ENCODE results near the gene EBNA1BP2. TPM values are rescaled to one million over a fixed set of nuclear protein-coding genes. Genes with fewer than 3 reads are reported as not detected.

EBNA1BP2 gene
- polyA plus RNA-seq, 1 donor from 2014 or later: 102 TPM

DNA sequence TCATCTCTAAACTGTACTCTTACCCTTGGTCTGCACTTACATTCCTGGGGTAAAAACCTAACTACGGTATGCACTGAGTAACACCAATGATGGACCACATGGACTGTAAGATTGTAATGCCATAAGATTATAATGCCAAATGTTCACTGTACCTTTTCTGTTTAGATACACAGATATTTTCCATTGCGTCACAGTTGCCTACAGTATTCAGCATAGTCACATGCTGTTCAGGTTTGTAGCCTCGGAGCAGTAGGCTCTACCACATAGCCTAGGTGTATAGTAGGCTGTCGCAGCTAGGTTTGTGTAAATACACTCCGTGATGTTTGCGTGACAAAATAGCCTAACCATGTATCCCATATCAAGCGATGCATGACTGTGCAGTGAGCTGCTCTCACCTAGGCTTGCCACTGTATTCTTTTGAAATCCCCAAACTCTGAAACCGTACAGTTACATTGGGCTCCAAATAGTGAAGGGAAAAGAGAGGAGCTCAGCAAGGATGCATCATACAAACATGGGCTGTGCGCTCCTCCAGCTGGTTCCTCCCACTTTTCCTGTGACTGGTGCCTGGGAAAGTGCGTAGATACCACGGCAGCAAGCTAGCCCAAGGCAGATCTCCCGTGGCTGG lies 35.3 kb upstream of the EBNA1BP2 start:
- Histone ChIP-seq H3K27ac (ENCODE audit: low read length) (no peak overlapping the region), H3K27me3 (ENCODE audit: insufficient read depth, low read depth, low read length) (no peaks in the 10 kb centered on the region), H3K36me3 (ENCODE audit: insufficient read depth, low read length) (no peaks in the 10 kb centered on the region), H3K79me2 (replicated peaks; ENCODE audit: insufficient read depth, low read length) (no peaks in the 10 kb centered on the region), H3K9ac (ENCODE audit: low read length) (no peak overlapping the region), H3K4me2 (ENCODE audit: low read length) (no peak overlapping the region), H3F3A (ENCODE audit: insufficient read depth, low read length, poor library complexity, severe bottlenecking) (no peaks in the 10 kb centered on the region), H3K9me2 (ENCODE audit: insufficient read depth, low read length) (no peaks in the 10 kb centered on the region), H3K4me3 (ENCODE audit: low read length) (no peak overlapping the region), H4K20me1 (ENCODE audit: insufficient read depth) (no peaks in the 10 kb centered on the region), H2AFZ (ENCODE audit: low read depth, low read length) (no peak overlapping the region), H3K9me3 (ENCODE audit: low read length) (no peaks in the 10 kb centered on the region)
- TF ChIP-seq TAF1 (IDR thresholded peaks at IDR 0.05; ENCODE audit: low read depth): no peak
- TF ChIP-seq POLR2AphosphoS5 (IDR thresholded peaks at IDR 0.05): no peak
- TF ChIP-seq, protein P1, sequence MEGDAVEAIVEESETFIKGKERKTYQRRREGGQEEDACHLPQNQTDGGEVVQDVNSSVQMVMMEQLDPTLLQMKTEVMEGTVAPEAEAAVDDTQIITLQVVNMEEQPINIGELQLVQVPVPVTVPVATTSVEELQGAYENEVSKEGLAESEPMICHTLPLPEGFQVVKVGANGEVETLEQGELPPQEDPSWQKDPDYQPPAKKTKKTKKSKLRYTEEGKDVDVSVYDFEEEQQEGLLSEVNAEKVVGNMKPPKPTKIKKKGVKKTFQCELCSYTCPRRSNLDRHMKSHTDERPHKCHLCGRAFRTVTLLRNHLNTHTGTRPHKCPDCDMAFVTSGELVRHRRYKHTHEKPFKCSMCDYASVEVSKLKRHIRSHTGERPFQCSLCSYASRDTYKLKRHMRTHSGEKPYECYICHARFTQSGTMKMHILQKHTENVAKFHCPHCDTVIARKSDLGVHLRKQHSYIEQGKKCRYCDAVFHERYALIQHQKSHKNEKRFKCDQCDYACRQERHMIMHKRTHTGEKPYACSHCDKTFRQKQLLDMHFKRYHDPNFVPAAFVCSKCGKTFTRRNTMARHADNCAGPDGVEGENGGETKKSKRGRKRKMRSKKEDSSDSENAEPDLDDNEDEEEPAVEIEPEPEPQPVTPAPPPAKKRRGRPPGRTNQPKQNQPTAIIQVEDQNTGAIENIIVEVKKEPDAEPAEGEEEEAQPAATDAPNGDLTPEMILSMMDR (IDR thresholded peaks at IDR 0.05; ENCODE audit: poor library complexity, severe bottlenecking): no peak
- no peak for TF ChIP-seq SMC3 (conservative IDR thresholded peaks at IDR 0.05; ENCODE audit: poor library complexity)

GRCh38 chr1:43206600-43207228 lies 34.6 kb upstream of the EBNA1BP2 start:
- H2AFZ ChIP-seq (ENCODE audit: low read depth, low read length): no peak overlapping the region

More at GRCh38 chr1:43206600-43207228, 34.6 kb upstream of the EBNA1BP2 start:
- H3K27ac ChIP-seq (ENCODE audit: low read length): no peak overlapping the region
- H3K79me2 ChIP-seq (replicated peaks; ENCODE audit: insufficient read depth, low read length): no peaks in the 10 kb centered on the region
- no peaks in the 10 kb centered on the region for H3F3A ChIP-seq (ENCODE audit: insufficient read depth, low read length, poor library complexity, severe bottlenecking)
- TF ChIP-seq, protein P1 (IDR thresholded peaks at IDR 0.05; ENCODE audit: poor library complexity, severe bottlenecking): no peak
- no peak for TF ChIP-seq SMC3 (conservative IDR thresholded peaks at IDR 0.05; ENCODE audit: poor library complexity)
- no peak for TF ChIP-seq TAF1 (IDR thresholded peaks at IDR 0.05; ENCODE audit: low read depth)
- no peak for TF ChIP-seq EP300 (conservative IDR thresholded peaks at IDR 0.05; ENCODE audit: poor library complexity, severe bottlenecking)
- TF ChIP-seq MXI1 (conservative IDR thresholded peaks at IDR 0.05; ENCODE audit: poor library complexity, severe bottlenecking): no peak
- no peak for TF ChIP-seq REST (IDR thresholded peaks at IDR 0.05; ENCODE audit: borderline replicate concordance)
- no peak for TF ChIP-seq EZH2 (IDR thresholded peaks at IDR 0.05; ENCODE audit: borderline replicate concordance, insufficient read depth, low read length, poor library complexity, severe bottlenecking)
- no peak for TF ChIP-seq RAD21 (conservative IDR thresholded peaks at IDR 0.05)
- no peak overlapping the region for H3K4me2 ChIP-seq (ENCODE audit: low read length)
- no peaks in the 10 kb centered on the region for H3K27me3 ChIP-seq (ENCODE audit: insufficient read depth, low read depth, low read length)
- H3K36me3 ChIP-seq (ENCODE audit: insufficient read depth, low read length): no peaks in the 10 kb centered on the region
- H3K9me2 ChIP-seq (ENCODE audit: insufficient read depth, low read length): no peaks in the 10 kb centered on the region
- H3K4me3 ChIP-seq (ENCODE audit: low read length): no peak overlapping the region
- H4K20me1 ChIP-seq (ENCODE audit: insufficient read depth): no peaks in the 10 kb centered on the region
- no peaks in the 10 kb centered on the region for H3K9me3 ChIP-seq (ENCODE audit: low read length)
- no peak overlapping the region for H3K9ac ChIP-seq (ENCODE audit: low read length)

Data from neural cell (in vitro differentiated cells).